Measurements from ENCODE around the gene SUSD6.

DNA sequence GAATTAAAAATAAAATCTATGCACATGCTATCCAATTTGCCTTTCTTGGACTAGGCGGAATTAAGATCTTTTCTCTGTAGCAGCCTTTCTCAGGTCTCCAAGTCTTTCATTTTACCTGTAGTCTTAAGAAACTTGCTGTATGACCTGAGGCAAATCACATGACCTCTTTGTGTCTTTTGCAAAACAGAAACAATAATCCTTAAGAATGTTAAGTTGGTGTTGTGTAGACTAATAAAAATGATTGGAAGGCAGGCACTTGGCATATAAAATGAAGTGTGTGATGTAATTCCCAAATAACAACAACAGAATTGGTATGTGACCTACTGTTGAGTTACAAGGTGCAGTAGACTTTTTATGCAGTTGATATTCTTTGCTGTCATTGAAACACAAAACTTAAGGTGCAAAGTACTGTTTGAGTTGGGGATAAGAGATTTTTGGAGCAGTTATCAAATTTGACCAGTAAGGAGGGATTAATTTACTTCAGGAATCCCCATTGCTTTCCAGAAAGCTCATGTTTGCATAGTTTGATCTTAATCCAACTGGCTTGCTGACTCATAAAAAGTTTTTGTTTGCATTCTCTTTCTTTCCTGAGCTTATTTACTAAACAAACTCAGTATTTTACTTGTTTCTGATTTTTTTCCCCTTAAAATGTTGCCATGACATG is 51.4 kb downstream of the SUSD6 start:
- no peak for TF ChIP-seq CTCF (conservative IDR thresholded peaks at IDR 0.05; ENCODE audit: low read length)
- TF ChIP-seq EZH2phosphoT487 (IDR thresholded peaks at IDR 0.05; ENCODE audit: borderline replicate concordance, low read depth, low read length): no peak
